Measurements from ENCODE around the gene A3GALT2. TPM values are rescaled to one million over a fixed set of nuclear protein-coding genes. Genes with fewer than 3 reads are reported as not detected.

A3GALT2 gene
- total RNA-seq, 4 donors from 2014 or later = not detected

DNA sequence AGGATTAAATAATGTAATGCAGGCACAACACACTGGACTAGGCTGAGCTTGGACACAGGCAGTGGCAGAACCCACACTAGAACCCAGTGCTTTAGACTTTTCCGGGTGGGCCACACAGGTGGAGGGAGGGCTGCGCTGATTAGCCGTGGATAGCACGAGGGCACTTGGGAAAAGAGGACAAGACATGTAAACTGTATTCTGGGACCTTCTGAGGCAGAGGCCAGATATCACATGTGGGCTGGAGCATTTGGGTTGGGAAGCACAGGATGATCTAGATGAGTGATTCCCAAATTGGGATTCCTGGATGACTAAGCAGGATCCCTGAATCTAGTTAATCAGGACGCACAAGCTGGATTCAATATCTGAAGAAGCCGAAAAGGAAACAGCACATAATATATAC, 20.3 kb upstream of the A3GALT2 start:
- H3K27me3 ChIP-seq = no peaks in the 10 kb centered on the region
- intact Hi-C loops (cut with DNase I; ENCODE audit: low total_unique reads) (no loop called here), in situ Hi-C loops (cut with MboI; ENCODE audit: low pct_ligation_motif_present in 1 of 4, low pct_unique_long_range_greater_than_20kb in 1 of 4, low sequenced_read_pairs in 3 of 4) (no loop called here)
- H3K4me3 ChIP-seq = no peak overlapping the region
- peak overlapping the region; percentile 95 to 99 (median 98) for H3K27ac ChIP-seq
- no peak for TF ChIP-seq POLR2A (IDR thresholded peaks at IDR 0.05)
- no peak for DNase-seq
- H3K9me3 ChIP-seq = no peaks in the 10 kb centered on the region
- WGBS, 2 donors (ENCODE audit: low coverage in 1 of 2) = 63 to 89% methylated on average over 2 to 6 of the region's 6 CpGs
- no peaks in the 10 kb centered on the region for H3K36me3 ChIP-seq
- H3K4me1 ChIP-seq = peaks cover 84 to 99% (median 93%) of the 10 kb centered on the region in 4 donors

DNA sequence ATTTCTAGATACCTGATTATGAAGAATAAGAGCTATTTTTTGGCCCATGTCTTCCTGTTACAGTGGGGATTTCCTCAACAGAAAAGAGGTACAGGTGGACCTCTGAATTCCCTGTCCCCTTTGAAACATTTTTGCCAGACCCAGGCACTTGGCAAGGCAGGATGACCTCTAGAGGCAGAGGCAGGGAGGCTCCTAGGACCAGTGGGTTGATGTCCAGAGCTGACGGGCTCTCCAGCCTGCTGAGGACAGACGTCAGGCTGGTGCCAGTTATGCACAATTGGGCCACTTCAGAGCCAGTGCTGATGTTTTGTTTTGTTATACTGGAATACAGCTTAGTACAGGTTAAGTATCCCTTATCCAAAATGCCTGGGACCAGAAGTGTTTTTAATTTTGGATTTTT, 18.5 kb upstream of the A3GALT2 start:
- Histone ChIP-seq H3K27me3 (no peaks in the 10 kb centered on the region), H3K27ac (peak overlapping the region; percentile 95 to 99 (median 98)), H3K36me3 (no peaks in the 10 kb centered on the region), H3K4me3 (peak overlapping the region in 1 of 4 donors; percentile 1), H3K4me1 (peaks cover 69 to 98% (median 92%) of the 10 kb centered on the region in 4 donors), H3K9me3 (no peaks in the 10 kb centered on the region)
- TF ChIP-seq, protein P1, sequence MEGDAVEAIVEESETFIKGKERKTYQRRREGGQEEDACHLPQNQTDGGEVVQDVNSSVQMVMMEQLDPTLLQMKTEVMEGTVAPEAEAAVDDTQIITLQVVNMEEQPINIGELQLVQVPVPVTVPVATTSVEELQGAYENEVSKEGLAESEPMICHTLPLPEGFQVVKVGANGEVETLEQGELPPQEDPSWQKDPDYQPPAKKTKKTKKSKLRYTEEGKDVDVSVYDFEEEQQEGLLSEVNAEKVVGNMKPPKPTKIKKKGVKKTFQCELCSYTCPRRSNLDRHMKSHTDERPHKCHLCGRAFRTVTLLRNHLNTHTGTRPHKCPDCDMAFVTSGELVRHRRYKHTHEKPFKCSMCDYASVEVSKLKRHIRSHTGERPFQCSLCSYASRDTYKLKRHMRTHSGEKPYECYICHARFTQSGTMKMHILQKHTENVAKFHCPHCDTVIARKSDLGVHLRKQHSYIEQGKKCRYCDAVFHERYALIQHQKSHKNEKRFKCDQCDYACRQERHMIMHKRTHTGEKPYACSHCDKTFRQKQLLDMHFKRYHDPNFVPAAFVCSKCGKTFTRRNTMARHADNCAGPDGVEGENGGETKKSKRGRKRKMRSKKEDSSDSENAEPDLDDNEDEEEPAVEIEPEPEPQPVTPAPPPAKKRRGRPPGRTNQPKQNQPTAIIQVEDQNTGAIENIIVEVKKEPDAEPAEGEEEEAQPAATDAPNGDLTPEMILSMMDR (IDR thresholded peaks at IDR 0.05) = no peak
- TF ChIP-seq POLR2AphosphoS5 (IDR thresholded peaks at IDR 0.05) (no peak), EP300 (IDR thresholded peaks at IDR 0.05; ENCODE audit: low read depth) (no peak), POLR2A (IDR thresholded peaks at IDR 0.05) (no peak)
- intact Hi-C loops (cut with DNase I; ENCODE audit: low total_unique reads) (no loop called here), in situ Hi-C loops (cut with MboI; ENCODE audit: low pct_ligation_motif_present in 1 of 4, low pct_unique_long_range_greater_than_20kb in 1 of 4, low sequenced_read_pairs in 3 of 4) (no loop called here)
- no peak for DNase-seq
- WGBS, 2 donors (ENCODE audit: low coverage in 1 of 2) = 58% methylated on average over 2 of the region's 2 CpGs; no CpG with 5 or more reads in 1 of the 2 donors

DNA sequence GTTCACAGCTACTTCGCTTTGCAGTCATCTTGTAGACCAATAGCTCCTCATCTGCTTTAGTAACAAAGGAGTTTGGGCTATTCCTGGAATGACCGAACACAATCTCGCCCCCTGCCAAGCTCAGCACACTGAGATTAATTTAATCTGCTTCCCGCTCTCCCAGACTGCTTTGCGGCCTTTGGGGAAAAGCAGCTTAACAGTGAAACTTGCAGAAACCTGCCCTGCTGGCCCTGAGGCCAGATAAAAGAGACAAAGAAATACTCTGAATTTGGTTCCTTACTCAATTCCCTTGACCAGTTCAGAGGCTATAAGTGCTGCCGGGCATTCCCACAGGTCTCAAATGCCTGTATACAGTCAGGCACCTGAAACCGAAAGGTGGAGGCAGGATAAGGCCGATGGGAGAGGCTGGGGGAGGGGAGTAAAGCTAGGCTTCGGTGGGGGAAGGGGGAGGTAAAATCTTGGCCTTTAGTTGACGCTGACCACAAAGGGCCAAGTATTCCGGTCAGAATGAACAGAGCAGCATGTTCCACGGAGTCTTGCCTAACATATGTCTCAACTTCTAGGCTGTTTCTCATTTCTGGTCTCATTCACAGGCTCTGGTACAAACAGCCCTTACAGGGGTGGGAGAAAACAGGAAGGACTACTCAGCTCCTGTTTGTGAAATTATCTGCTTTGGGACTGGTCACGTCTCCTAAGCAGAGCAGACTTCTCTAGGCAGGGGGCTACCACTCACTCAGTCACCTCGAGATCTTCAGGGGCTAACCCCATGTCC, 17.7 kb upstream of the A3GALT2 start:
- Histone ChIP-seq H3K4me1 (peaks cover 61 to 98% (median 92%) of the 10 kb centered on the region in 4 donors), H3K27ac (peak overlapping the region; percentile 95 to 99 (median 98)), H3K4me3 (peak overlapping the region in 1 of 4 donors; percentile 1), H3K27me3 (no peaks in the 10 kb centered on the region), H3K9me3 (no peaks in the 10 kb centered on the region), H3K36me3 (no peaks in the 10 kb centered on the region)
- 57 to 61% methylated on average over 6 to 14 of the region's 14 CpGs for WGBS, 2 donors (ENCODE audit: low coverage in 1 of 2)
- TF ChIP-seq POLR2AphosphoS5 (IDR thresholded peaks at IDR 0.05) = peak; percentile 57 to 90 (median 84)
- TF ChIP-seq POLR2A (IDR thresholded peaks at IDR 0.05) = peak; percentile 42
- TF ChIP-seq, protein P1 (IDR thresholded peaks at IDR 0.05) = no peak
- TF ChIP-seq EP300 (IDR thresholded peaks at IDR 0.05; ENCODE audit: low read depth) = peak; percentile 92
- intact Hi-C loops (cut with DNase I; ENCODE audit: low total_unique reads) (no loop called here), in situ Hi-C loops (cut with MboI; ENCODE audit: low pct_ligation_motif_present in 1 of 4, low pct_unique_long_range_greater_than_20kb in 1 of 4, low sequenced_read_pairs in 3 of 4) (no loop called here)
- peak; percentile 43 for DNase-seq

DNA sequence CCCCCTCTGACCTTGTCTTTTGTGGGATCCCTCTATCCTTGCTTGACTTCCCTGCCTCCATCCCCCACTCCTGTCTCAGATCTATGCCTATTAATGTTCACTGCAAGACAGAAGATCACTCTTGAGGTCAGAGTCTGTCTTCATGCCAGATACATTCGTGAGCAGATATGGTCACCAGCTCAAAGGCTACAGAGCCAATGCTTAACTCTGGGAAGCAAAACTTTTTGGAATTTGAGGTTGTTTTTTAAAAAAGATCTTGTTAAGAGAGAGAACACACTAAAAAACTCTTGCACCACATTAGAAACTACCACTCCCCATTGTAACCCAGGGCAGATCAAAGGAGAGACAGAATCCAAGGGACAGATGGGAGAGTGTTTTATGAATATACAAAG, 17.1 kb upstream of the A3GALT2 start:
- Histone ChIP-seq H3K27me3 (no peaks in the 10 kb centered on the region), H3K27ac (peak overlapping the region; percentile 95 to 99 (median 98)), H3K4me1 (peaks cover 61 to 98% (median 94%) of the 10 kb centered on the region in 4 donors), H3K36me3 (no peaks in the 10 kb centered on the region), H3K4me3 (no peak overlapping the region), H3K9me3 (no peaks in the 10 kb centered on the region)
- DNase-seq = no peak
- in situ Hi-C loops (cut with MboI; ENCODE audit: low pct_ligation_motif_present in 1 of 4, low pct_unique_long_range_greater_than_20kb in 1 of 4, low sequenced_read_pairs in 3 of 4) = no loop called here
- no peak for TF ChIP-seq POLR2A (IDR thresholded peaks at IDR 0.05)
- TF ChIP-seq POLR2AphosphoS5 (IDR thresholded peaks at IDR 0.05) = peak in 1 of 3 donors; percentile 7
- WGBS, 2 donors (ENCODE audit: low coverage in 1 of 2) = 45% methylated on average over 1 of the region's 1 CpG; no CpG with 5 or more reads in 1 of the 2 donors
- intact Hi-C loops (cut with DNase I; ENCODE audit: low total_unique reads) = no loop called here

DNA sequence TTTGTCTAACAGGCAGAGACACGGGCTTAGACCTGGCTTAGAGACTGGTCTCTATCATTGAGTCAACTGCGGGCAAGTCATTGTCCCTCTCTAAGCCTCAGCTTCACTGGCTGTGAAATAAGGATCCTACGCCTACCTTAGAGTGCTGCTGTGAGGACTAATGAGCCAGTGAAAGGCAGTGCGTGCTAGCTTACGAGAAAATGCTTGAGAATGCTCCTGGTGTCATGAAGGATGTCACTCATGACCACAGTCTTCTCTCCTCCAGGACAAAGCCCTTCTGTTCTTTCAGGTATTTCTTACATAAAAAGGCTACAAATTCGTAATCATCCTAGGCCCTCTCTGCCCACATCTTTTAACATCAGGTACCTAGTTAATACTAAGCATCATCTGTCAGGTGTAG, 16.5 kb upstream of the A3GALT2 start:
- Histone ChIP-seq H3K27me3 (no peaks in the 10 kb centered on the region), H3K9me3 (no peaks in the 10 kb centered on the region), H3K4me1 (peaks cover 55 to 98% (median 88%) of the 10 kb centered on the region in 4 donors), H3K4me3 (no peak overlapping the region), H3K36me3 (peaks cover 0 to under 1% (median 0%) of the 10 kb centered on the region in 4 donors), H3K27ac (peak overlapping the region; percentile 95 to 99 (median 98))
- in situ Hi-C loops (cut with MboI; ENCODE audit: low pct_ligation_motif_present in 1 of 4, low pct_unique_long_range_greater_than_20kb in 1 of 4, low sequenced_read_pairs in 3 of 4) = no loop called here
- TF ChIP-seq POLR2AphosphoS5 (IDR thresholded peaks at IDR 0.05) (no peak), POLR2A (IDR thresholded peaks at IDR 0.05) (no peak), EP300 (IDR thresholded peaks at IDR 0.05; ENCODE audit: low read depth) (no peak)
- TF ChIP-seq, protein P1 (IDR thresholded peaks at IDR 0.05) = no peak
- intact Hi-C loops (cut with DNase I; ENCODE audit: low total_unique reads) = no loop called here
- no peak for DNase-seq
- 87 to 96% methylated on average over 3 to 6 of the region's 6 CpGs for WGBS, 2 donors (ENCODE audit: low coverage in 1 of 2)

All from transverse colon (tissue), 4 donors.